ENCODE results near the gene MYH10.

The MYH10 gene

GRCh38 chr17:8670421-8670820, 39.9 kb upstream of the MYH10 start:
- Histone ChIP-seq H3K27me3 (ENCODE audit: insufficient read depth, low read length) (peaks cover 2% of the 10 kb centered on the region; the same call in 1 of the 2 replicates), H3K9me2 (ENCODE audit: low read depth, low read length) (no peaks in the 10 kb centered on the region), H3K4me3 (ENCODE audit: low read depth, low read length, poor library complexity, severe bottlenecking) (no peak overlapping the region), H3K27ac (ENCODE audit: low read depth, low read length, poor library complexity, severe bottlenecking) (no peak overlapping the region), H3K9ac (ENCODE audit: low read length) (no peak overlapping the region), H3K9me3 (ENCODE audit: low read length) (no peaks in the 10 kb centered on the region), H3F3A (ENCODE audit: insufficient read depth, low read length) (no peaks in the 10 kb centered on the region), H3K4me1 (ENCODE audit: insufficient read depth, low read length, severe bottlenecking) (no peaks in the 10 kb centered on the region), H2AFZ (ENCODE audit: low read length) (no peak overlapping the region), H3K36me3 (ENCODE audit: insufficient read depth, low read length) (no peaks in the 10 kb centered on the region), H4K20me1 (ENCODE audit: insufficient read depth, low read length) (no peaks in the 10 kb centered on the region), H3K4me2 (ENCODE audit: low read length) (no peak overlapping the region), H3K79me2 (ENCODE audit: insufficient read depth, low read length) (no peaks in the 10 kb centered on the region)
- TF ChIP-seq CTCF (IDR thresholded peaks at IDR 0.05; ENCODE audit: low read length) (no peak), EZH2 (IDR thresholded peaks at IDR 0.05; ENCODE audit: borderline replicate concordance, low read length) (no peak)

- Histone ChIP-seq H3K9ac (ENCODE audit: low read length) (no peak overlapping the region), H3K9me3 (ENCODE audit: low read length) (no peaks in the 10 kb centered on the region), H3K27me3 (ENCODE audit: insufficient read depth, low read length) (no peaks in the 10 kb centered on the region), H3K79me2 (ENCODE audit: insufficient read depth, low read length) (no peaks in the 10 kb centered on the region), H3K36me3 (ENCODE audit: insufficient read depth, low read length) (no peaks in the 10 kb centered on the region), H3K4me2 (ENCODE audit: low read length) (no peak overlapping the region), H2AFZ (ENCODE audit: low read length) (no peak overlapping the region), H3K4me1 (ENCODE audit: insufficient read depth, low read length, severe bottlenecking) (no peaks in the 10 kb centered on the region), H3K27ac (ENCODE audit: low read depth, low read length, poor library complexity, severe bottlenecking) (no peak overlapping the region), H4K20me1 (ENCODE audit: insufficient read depth, low read length) (no peaks in the 10 kb centered on the region), H3F3A (ENCODE audit: insufficient read depth, low read length) (no peaks in the 10 kb centered on the region), H3K4me3 (ENCODE audit: low read depth, low read length, poor library complexity, severe bottlenecking) (no peak overlapping the region), H3K9me2 (ENCODE audit: low read depth, low read length) (no peaks in the 10 kb centered on the region)
- TF ChIP-seq EZH2 (IDR thresholded peaks at IDR 0.05; ENCODE audit: borderline replicate concordance, low read length): no peak
- no peak for TF ChIP-seq CTCF (IDR thresholded peaks at IDR 0.05; ENCODE audit: low read length)
Observed at GRCh38 chr17:8668176-8668740, 37.7 kb upstream of the MYH10 start.

- H3K27me3 ChIP-seq (ENCODE audit: insufficient read depth, low read length): no peaks in the 10 kb centered on the region
- H3K4me1 ChIP-seq (ENCODE audit: insufficient read depth, low read length, severe bottlenecking): no peaks in the 10 kb centered on the region
- H3K9ac ChIP-seq (ENCODE audit: low read length): no peak overlapping the region
- H3K4me3 ChIP-seq (ENCODE audit: low read depth, low read length, poor library complexity, severe bottlenecking): no peak overlapping the region
- H3K9me3 ChIP-seq (ENCODE audit: low read length): no peaks in the 10 kb centered on the region
- H3F3A ChIP-seq (ENCODE audit: insufficient read depth, low read length): no peaks in the 10 kb centered on the region
- no peaks in the 10 kb centered on the region for H4K20me1 ChIP-seq (ENCODE audit: insufficient read depth, low read length)
- H2AFZ ChIP-seq (ENCODE audit: low read length): no peak overlapping the region
- no peaks in the 10 kb centered on the region for H3K36me3 ChIP-seq (ENCODE audit: insufficient read depth, low read length)
- H3K27ac ChIP-seq (ENCODE audit: low read depth, low read length, poor library complexity, severe bottlenecking): no peak overlapping the region
- no peaks in the 10 kb centered on the region for H3K79me2 ChIP-seq (ENCODE audit: insufficient read depth, low read length)
- no peak for TF ChIP-seq EZH2 (IDR thresholded peaks at IDR 0.05; ENCODE audit: borderline replicate concordance, low read length)
- no peak for TF ChIP-seq CTCF (IDR thresholded peaks at IDR 0.05; ENCODE audit: low read length)
- H3K4me2 ChIP-seq (ENCODE audit: low read length): no peak overlapping the region
- no peaks in the 10 kb centered on the region for H3K9me2 ChIP-seq (ENCODE audit: low read depth, low read length)
Observed at GRCh38 chr17:8667421-8667820, 36.9 kb upstream of the MYH10 start.

Data from OCI-LY1 (cell line).